Fibroblast of skin of scalp (primary cell): ENCODE results near the gene ANXA4.
A peak's percentile ranks its signal among the peaks of the same experiment; 100 is the strongest.
"Not testable (repeated sequence)": the region's sequence is repeated elsewhere in the genome, so short reads cannot be mapped to it uniquely, and the experiment has no call there.

Experiments used
- DNase-seq: peaks from one replicate; pipeline ENCODE4 v3.0.0-alpha.2; 2013

The ANXA4 gene

DNA sequence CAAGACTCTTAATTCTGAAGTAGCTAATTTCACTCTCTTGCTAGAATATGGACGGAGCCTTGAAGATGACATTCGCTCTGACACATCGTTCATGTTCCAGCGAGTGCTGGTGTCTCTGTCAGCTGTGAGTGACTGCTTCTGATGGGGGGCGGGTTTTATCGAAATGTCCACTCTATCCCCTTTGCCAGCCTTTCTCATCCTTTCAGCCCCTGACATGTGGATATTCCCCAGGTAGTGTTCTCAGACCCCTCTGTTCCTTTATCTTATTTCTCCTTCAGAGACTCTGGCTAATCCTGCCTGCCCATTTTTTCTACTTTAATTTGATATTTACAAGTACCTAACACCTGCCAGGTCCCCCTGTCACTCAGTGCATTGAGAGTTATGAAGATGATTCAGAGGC is 68.6 kb downstream of the ANXA4 start:
- no peak for DNase-seq

GRCh38 chr2:69811018-69811417 is 69.1 kb downstream of the ANXA4 start:
- DNase-seq: no peak

GRCh38 chr2:69811591-69811990 is 69.7 kb downstream of the ANXA4 start:
- DNase-seq: no peak

DNA sequence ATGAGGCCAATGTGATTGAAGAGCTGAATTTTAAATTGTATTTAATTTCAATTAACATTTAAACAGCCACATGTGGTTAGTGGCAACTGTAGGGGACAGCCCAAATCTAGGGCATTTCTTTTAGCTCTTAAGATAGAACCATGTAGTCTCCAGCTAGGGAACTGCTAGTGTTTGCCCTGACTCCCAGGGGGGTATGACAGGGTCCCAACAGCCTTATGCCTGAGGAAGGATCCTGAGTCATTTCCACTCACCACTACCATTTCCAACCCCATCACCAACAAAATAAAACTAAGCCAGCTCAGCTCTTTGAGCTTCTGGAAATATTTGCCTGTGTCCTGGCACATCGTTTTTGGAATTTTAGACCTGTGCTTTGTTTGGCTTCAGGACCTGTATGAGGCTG is 73.8 kb downstream of the ANXA4 start:
- DNase-seq: peak; percentile 38

- peak; percentile 86 for DNase-seq
Observed at GRCh38 chr2:69816923-69817542, 75.1 kb downstream of the ANXA4 start.

- no peak for DNase-seq
Observed at GRCh38 chr2:69817729-69818501, 76.0 kb downstream of the ANXA4 start.

GRCh38 chr2:69827796-69828540 is 86.0 kb downstream of the ANXA4 start:
- DNase-seq: peak; percentile 24

- no peak for DNase-seq
Observed at GRCh38 chr2:69828938-69829255, 87.0 kb downstream of the ANXA4 start.

DNA sequence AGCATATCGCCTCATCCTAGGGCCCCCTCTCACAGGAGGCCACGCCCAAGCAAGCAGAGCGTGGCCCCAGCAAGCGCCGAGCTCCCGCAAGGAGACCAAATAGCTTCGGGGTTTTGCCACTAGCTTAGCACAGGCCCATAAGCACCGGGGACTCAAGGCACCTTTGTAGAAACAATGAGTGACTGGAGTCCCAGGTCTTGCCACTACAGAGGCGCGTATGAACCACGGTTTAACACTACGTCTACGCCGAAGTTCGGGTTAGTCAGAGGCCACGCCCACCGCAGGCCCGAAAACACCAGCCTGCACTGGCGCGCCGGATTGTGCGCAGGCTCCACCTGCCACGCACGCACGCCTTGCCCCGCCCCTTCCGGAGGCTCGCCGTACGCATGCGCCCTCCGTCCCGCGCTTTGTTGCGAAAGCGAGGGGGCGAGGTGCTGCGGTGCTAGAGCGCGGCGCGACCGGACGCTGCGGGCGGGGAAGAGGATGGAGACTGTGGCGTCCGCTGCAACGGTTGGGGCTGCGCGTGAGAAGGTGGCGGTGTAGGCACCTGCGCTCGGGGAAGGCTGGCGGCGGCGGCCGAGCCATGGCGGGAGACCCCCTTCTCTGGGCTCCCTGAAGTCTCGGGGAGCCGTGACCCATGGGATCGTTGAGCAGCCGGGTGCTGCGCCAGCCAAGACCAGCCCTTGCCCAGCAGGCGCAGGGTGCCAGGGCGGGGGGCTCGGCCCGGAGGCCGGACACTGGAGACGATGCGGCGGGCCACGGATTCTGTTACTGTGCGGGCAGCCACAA is 87.5 kb downstream of the ANXA4 start, which contains the start of gene GMCL1:
Gene GMCL1, plus strand, starts transcription at position 405 of the 789 bp plus-strand sequence. Its CDS starts 233 bp downstream, at position 638.
- DNase-seq: peak; percentile 96

DNA sequence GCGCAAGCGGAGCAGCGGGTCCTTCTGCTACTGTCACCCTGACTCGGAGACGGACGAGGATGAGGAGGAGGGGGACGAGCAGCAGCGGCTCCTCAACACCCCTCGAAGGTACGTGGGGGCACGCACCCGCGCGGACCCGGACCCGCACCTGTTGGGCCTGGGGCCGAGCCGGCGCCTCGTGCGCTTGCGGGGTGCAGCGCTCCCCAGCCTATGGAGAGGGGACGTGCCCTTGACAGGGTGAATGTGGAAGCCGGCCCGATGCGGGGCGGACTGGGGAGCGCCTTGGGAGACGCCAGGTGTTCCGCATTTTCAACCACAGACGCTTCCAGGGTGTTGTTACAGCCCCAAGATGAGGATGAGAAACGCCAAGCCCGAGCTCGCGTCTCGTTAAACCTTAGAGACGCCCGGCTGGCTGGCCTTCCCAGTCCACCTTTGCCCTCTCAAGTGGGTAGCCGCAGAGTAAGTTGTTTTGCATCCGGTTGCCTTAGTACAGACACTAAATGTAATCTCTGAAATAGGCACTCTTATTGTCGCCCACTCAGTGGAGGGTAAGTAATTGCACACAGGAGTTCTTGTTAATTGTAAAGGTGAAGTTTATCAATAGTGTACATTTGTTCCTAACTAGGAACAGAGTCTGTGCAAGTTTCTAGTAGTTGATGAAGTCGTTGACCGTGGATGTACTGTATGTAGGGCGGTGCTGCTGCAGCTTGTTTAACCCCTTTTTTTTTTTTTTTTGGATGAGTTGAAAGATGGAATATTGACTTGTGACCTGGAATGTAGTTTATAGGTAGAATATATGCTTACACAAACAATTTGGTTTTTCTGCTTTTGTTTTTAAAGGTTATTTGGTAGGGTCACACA is 88.3 kb downstream of the ANXA4 start:
- no peak for DNase-seq

GRCh38 chr2:69830906-69831241 is 88.9 kb downstream of the ANXA4 start:
- DNase-seq: not testable (repeated sequence)

GRCh38 chr2:69831354-69831905 is 89.5 kb downstream of the ANXA4 start:
- DNase-seq: peak; percentile 9

GRCh38 chr2:69833752-69834151 is 91.8 kb downstream of the ANXA4 start:
- DNase-seq: no peak

- DNase-seq: no peak
Observed at GRCh38 chr2:69835666-69836065, 93.7 kb downstream of the ANXA4 start.

DNA sequence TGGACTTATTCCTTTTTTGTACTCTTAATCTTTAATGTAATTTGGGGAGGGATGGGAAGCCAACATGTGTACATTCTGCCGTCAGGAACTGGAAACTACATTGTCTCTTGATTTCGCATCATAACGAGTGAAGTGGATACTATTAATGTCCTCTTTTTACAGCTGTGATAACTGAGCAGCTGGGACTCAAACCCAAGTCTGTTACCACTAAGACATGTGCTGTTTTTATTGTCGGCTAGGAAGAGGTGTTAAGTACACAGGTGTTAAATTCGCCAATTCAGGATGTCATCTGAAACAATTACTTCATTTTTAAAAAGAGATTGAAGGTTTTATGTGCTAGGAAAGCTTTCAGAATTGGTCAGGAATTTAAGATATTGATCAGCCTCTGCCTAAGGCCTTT is 94.4 kb downstream of the ANXA4 start:
- no peak for DNase-seq

DNA sequence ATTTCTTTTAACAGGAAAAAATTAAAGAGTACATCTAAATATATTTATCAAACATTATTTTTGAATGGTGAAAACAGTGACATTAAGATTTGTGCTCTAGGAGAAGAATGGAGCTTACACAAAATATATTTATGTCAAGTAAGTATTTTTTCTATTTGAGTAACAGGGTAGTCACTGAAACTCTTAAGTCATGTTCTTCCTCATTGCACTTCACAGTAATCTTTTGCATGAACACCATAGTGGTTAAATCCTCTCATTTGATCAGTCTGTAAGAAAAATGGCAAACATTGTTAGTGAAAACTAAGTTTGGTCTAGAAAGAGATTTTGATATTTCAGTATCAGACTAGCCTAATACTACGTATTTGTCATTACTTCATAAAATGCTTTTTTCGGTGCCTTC is 95.6 kb downstream of the ANXA4 start:
- no peak for DNase-seq

DNA sequence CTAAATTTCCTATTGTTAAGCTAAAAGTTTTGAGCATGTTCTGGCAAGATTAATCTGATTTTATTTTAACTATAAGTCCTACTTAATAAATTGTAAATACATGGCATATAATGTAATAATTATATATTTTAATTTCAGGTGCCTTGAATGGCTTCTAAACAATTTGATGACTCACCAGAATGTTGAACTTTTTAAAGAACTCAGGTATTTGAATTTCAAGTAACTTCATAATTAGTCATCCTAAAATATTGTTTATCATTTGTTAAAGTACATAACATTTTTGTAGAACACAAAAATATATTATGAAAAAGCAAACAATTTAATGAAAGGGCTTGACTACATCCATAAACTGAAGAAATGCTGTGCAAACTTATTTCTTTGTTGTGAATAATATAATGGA is 102.1 kb downstream of the ANXA4 start:
- no peak for DNase-seq

DNA sequence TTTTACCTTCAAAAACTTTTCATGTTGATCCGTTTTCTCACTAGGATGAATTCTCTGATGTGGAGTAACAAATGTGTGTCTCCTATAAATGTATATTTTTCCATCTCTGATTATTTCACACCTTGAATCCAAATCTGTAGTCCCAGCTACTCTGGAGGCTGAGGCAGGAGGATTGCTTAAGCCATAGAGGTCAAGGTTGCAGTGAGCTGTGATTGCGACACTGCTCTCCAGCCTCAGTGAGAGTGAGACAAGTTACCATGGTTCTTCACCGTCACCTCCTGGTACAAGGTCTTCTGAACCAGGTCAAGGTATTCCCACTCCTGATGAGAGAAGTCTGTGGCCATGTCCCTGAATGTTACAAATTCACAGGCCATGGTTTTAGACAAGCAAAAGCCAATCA is 102.6 kb downstream of the ANXA4 start:
- no peak for DNase-seq

- DNase-seq: no peak
Observed at GRCh38 chr2:69846182-69847067, 104.5 kb downstream of the ANXA4 start.

GRCh38 chr2:69847068-69847828 is 105.3 kb downstream of the ANXA4 start:
- DNase-seq: no peak
